Neural cell (in vitro differentiated cells): Measurements from ENCODE around the gene CNOT3. TPM values are rescaled to one million over a fixed set of nuclear protein-coding genes. Genes with fewer than 3 reads are reported as not detected.
"Not testable (repeated sequence)": the region's sequence is repeated elsewhere in the genome, so short reads cannot be mapped to it uniquely, and the experiment has no call there.

Experiments
- H2AFZ ChIP-seq: fragments of 200-600, 300-800 bp; sonication (generic), shearing (Covaris generic); 2 replicates; pipeline ENCODE4 v1.6.0; 2014; ENCODE audit warnings: low read depth, mild to moderate bottlenecking, antibody characterized with exemption, low read length, moderate library complexity
- H3F3A ChIP-seq: fragments of 200-600 bp; shearing (Covaris generic); 2 replicates; pipeline ENCODE4 v1.6.1; 2016; ENCODE audit warnings: mild to moderate bottlenecking, moderate library complexity, mixed read lengths, antibody characterized with exemption, low read length; ENCODE audit not compliant: insufficient read depth, poor library complexity, severe bottlenecking
- H3K27ac ChIP-seq: fragments of 200-600, 300-800 bp; sonication (generic), shearing (Covaris generic); 2 replicates; pipeline ENCODE4 v1.5.1; 2014; ENCODE audit warnings: mild to moderate bottlenecking, low read length, moderate library complexity
- H3K27me3 ChIP-seq: fragments of 300-800, 200-600 bp; sonication (generic), shearing (Covaris generic); 2 replicates; pipeline ENCODE4 v1.6.0; 2014; ENCODE audit warnings: mild to moderate bottlenecking, low read depth, low read length, moderate library complexity; ENCODE audit not compliant: insufficient read depth
- H3K36me3 ChIP-seq: fragments of 300-800, 200-600 bp; sonication (generic), shearing (Covaris generic); 2 replicates; pipeline ENCODE4 v1.5.1; 2014; ENCODE audit warnings: mild to moderate bottlenecking, antibody characterized with exemption, low read length, moderate library complexity; ENCODE audit not compliant: insufficient read depth
- H3K4me2 ChIP-seq: fragments of 300-800, 200-600 bp; sonication (generic), shearing (Covaris generic); 2 replicates; pipeline ENCODE4 v1.6.0; 2014; ENCODE audit warnings: mild to moderate bottlenecking, low read length
- H3K4me3 ChIP-seq: fragments of 300-800, 200-600 bp; sonication (generic), shearing (Covaris generic); 2 replicates; pipeline ENCODE4 v1.5.1; 2014; ENCODE audit warnings: mild to moderate bottlenecking, low read length, moderate library complexity
- H3K79me2 ChIP-seq: fragments of 200-600 bp; shearing (Covaris generic); replicated peaks from 2 replicates; pipeline ENCODE4 v1.6.0; 2014; ENCODE audit warnings: mild to moderate bottlenecking, low read length, moderate library complexity; ENCODE audit not compliant: insufficient read depth
- H3K9ac ChIP-seq: fragments of 300-800, 200-600 bp; sonication (generic), shearing (Covaris generic); 2 replicates; pipeline ENCODE4 v1.6.1; 2016; ENCODE audit warnings: mild to moderate bottlenecking, low read length, mixed read lengths
- H3K9me2 ChIP-seq: fragments of 200-600 bp; shearing (Covaris generic); 2 replicates; pipeline ENCODE4 v1.6.1; 2016; ENCODE audit warnings: mild to moderate bottlenecking, low read length, mixed read lengths; ENCODE audit not compliant: insufficient read depth
- H3K9me3 ChIP-seq: fragments of 200-600, 300-800 bp; sonication (generic), shearing (Covaris generic); 2 replicates; pipeline ENCODE4 v1.6.1; 2016; ENCODE audit warnings: mild to moderate bottlenecking, mixed run types, low read length, moderate library complexity, mixed read lengths
- H4K20me1 ChIP-seq: fragments of 200-600 bp; shearing (Covaris generic); 2 replicates; pipeline ENCODE4 v1.6.1; 2016; ENCODE audit warnings: mild to moderate bottlenecking, mixed run types; ENCODE audit not compliant: insufficient read depth
- EP300 ChIP-seq: fragments of 450-650 bp; conservative IDR thresholded peaks from 2 replicates; pipeline ENCODE4 v1.6.1; 2014; ENCODE audit warnings: antibody characterized with exemption, mild to moderate bottlenecking, moderate library complexity; ENCODE audit not compliant: poor library complexity, severe bottlenecking
- EZH2 ChIP-seq: fragments of 200-600, 300-800 bp; shearing (Covaris generic), sonication (generic); IDR thresholded peaks from 2 replicates; pipeline ENCODE4 v1.6.1; 2014; ENCODE audit warnings: antibody characterized with exemption, low read length, borderline replicate concordance, mild to moderate bottlenecking; ENCODE audit not compliant: insufficient read depth, poor library complexity, severe bottlenecking
- MXI1 ChIP-seq: fragments of 450-650 bp; conservative IDR thresholded peaks from 2 replicates; pipeline ENCODE4 v1.6.1; 2014; ENCODE audit warnings: antibody characterized with exemption, mild to moderate bottlenecking; ENCODE audit not compliant: poor library complexity, severe bottlenecking
- POLR2AphosphoS5 ChIP-seq: IDR thresholded peaks from 2 replicates; pipeline ENCODE4 v1.6.1; 2012
- RAD21 ChIP-seq: fragments of 450-650 bp; conservative IDR thresholded peaks from 2 replicates; pipeline ENCODE4 v1.6.1; 2014; ENCODE audit warnings: antibody characterized with exemption, mild to moderate bottlenecking, moderate library complexity
- SMC3 ChIP-seq: fragments of 450-650 bp; conservative IDR thresholded peaks from 2 replicates; pipeline ENCODE4 v1.6.1; 2014; ENCODE audit warnings: antibody characterized with exemption, mild to moderate bottlenecking, moderate library complexity; ENCODE audit not compliant: poor library complexity
- TAF1 ChIP-seq: IDR thresholded peaks from 2 replicates; pipeline ENCODE4 v1.6.1; 2012; ENCODE audit warnings: low read depth
- polyA plus RNA-seq: library from polyadenylated mRNA; depleted of rRNA; stranded (reverse); fragments of >200 nt; gene quantifications from 2 replicates; pipeline ENCODE4 v1.2.3, GENCODE V29; 2014
- TF ChIP-seq, protein P1 (sequence below): fragments of 450-650 bp; IDR thresholded peaks from 2 replicates; pipeline ENCODE4 v1.5.1; 2014; ENCODE audit warnings: antibody characterized with exemption, mild to moderate bottlenecking, moderate library complexity; ENCODE audit not compliant: poor library complexity, severe bottlenecking
- TF ChIP-seq, protein P2 (sequence below): IDR thresholded peaks from 2 replicates; pipeline ENCODE4 v1.6.1; 2012; ENCODE audit warnings: borderline replicate concordance

The CNOT3 gene
- polyA plus RNA-seq, 1 donor from 2014 or later = 7.6 TPM

DNA sequence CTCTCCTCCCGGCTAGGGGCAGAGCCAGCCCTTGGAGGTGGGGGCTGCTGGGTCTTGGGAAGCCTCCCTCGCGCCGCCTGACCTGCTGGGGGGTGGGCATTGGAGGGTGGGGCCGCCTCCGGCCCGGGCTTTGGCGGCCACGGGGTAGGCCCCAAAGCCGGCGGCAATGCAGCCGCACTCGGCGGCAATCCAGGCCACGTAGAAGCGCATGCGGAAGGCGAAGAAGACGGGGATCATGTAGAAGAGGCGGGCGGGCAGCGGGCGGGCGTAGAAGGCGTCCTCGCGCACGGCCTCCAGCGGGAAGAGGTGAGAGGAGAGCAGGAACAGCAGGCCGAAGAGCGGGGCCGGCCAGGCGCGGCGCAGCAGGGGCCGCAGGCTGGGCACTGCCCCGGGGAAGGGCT lies 43.1 kb downstream of the CNOT3 start:
- Histone ChIP-seq H3K36me3 (no peaks in the 10 kb centered on the region), H2AFZ (no peak overlapping the region), H3K4me3 (peak overlapping the region; percentile 61), H3K27ac (peak overlapping the region; percentile 93), H3K9me2 (no peaks in the 10 kb centered on the region), H3K9ac (peak overlapping the region; percentile 70), H3K27me3 (no peaks in the 10 kb centered on the region), H3K9me3 (no peaks in the 10 kb centered on the region), H3F3A (no peaks in the 10 kb centered on the region), H4K20me1 (no peaks in the 10 kb centered on the region), H3K79me2 (no peaks in the 10 kb centered on the region), H3K4me2 (peak overlapping the region; percentile 51)
- TF ChIP-seq, protein P1, sequence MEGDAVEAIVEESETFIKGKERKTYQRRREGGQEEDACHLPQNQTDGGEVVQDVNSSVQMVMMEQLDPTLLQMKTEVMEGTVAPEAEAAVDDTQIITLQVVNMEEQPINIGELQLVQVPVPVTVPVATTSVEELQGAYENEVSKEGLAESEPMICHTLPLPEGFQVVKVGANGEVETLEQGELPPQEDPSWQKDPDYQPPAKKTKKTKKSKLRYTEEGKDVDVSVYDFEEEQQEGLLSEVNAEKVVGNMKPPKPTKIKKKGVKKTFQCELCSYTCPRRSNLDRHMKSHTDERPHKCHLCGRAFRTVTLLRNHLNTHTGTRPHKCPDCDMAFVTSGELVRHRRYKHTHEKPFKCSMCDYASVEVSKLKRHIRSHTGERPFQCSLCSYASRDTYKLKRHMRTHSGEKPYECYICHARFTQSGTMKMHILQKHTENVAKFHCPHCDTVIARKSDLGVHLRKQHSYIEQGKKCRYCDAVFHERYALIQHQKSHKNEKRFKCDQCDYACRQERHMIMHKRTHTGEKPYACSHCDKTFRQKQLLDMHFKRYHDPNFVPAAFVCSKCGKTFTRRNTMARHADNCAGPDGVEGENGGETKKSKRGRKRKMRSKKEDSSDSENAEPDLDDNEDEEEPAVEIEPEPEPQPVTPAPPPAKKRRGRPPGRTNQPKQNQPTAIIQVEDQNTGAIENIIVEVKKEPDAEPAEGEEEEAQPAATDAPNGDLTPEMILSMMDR = no peak
- no peak for TF ChIP-seq SMC3
- TF ChIP-seq RAD21 = no peak
- TF ChIP-seq, protein P2, sequence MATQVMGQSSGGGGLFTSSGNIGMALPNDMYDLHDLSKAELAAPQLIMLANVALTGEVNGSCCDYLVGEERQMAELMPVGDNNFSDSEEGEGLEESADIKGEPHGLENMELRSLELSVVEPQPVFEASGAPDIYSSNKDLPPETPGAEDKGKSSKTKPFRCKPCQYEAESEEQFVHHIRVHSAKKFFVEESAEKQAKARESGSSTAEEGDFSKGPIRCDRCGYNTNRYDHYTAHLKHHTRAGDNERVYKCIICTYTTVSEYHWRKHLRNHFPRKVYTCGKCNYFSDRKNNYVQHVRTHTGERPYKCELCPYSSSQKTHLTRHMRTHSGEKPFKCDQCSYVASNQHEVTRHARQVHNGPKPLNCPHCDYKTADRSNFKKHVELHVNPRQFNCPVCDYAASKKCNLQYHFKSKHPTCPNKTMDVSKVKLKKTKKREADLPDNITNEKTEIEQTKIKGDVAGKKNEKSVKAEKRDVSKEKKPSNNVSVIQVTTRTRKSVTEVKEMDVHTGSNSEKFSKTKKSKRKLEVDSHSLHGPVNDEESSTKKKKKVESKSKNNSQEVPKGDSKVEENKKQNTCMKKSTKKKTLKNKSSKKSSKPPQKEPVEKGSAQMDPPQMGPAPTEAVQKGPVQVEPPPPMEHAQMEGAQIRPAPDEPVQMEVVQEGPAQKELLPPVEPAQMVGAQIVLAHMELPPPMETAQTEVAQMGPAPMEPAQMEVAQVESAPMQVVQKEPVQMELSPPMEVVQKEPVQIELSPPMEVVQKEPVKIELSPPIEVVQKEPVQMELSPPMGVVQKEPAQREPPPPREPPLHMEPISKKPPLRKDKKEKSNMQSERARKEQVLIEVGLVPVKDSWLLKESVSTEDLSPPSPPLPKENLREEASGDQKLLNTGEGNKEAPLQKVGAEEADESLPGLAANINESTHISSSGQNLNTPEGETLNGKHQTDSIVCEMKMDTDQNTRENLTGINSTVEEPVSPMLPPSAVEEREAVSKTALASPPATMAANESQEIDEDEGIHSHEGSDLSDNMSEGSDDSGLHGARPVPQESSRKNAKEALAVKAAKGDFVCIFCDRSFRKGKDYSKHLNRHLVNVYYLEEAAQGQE = no peak
- TF ChIP-seq POLR2AphosphoS5 = no peak
- TF ChIP-seq MXI1 = no peak
- TF ChIP-seq EZH2 = no peak
- TF ChIP-seq TAF1 = no peak
- no peak for TF ChIP-seq EP300

DNA sequence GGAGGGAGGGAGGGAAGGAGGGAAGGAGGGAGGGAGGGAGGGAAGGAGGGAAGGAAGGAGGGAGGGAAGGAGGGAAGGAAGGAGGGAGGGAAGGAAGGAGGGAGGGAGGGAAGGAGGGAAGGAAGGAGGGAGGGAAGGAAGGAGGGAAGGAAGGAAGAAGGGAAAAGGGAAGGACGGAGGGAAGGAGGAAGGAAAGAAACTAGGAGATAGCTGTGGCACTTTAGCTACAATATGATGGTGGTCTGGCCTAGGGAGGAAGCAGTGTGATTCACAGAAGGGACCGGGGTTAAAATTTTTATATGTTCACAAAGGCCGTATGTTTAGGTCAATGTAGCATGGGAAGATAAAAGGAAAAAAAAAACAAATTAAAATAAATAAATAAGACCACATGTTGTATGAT lies 44.3 kb downstream of the CNOT3 start:
- not testable (repeated sequence) for H3K79me2 ChIP-seq, H3K27me3 ChIP-seq, H2AFZ ChIP-seq, H3K9me2 ChIP-seq, H3K9ac ChIP-seq, H3K27ac ChIP-seq, H4K20me1 ChIP-seq, H3K9me3 ChIP-seq, H3F3A ChIP-seq, H3K36me3 ChIP-seq, H3K4me3 ChIP-seq, H3K4me2 ChIP-seq

DNA sequence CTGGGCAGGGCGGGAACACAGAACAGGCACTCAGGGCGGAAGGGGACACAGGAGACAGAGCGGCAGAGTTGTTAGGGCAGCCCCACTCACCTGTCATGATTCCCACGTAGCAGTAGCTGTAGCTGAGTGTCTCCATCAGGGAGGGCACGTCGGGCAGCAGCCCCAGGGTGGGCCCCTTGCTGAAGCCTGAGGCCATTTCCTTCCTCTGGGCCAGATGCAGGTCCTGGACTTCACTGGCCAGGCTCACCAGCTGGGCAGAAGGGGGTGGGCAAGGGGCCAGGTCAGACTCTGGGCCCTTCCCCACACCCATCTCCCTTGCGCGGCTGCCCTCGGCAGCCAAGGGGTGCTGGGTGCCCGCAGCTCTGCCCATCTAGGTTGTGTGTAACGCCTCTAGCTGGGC lies 45.9 kb downstream of the CNOT3 start:
- no peak overlapping the region for H3K4me3 ChIP-seq
- H4K20me1 ChIP-seq = no peaks in the 10 kb centered on the region
- no peaks in the 10 kb centered on the region for H3K36me3 ChIP-seq
- H3K27ac ChIP-seq = no peak overlapping the region
- no peak for TF ChIP-seq EZH2
- TF ChIP-seq EP300 = no peak
- TF ChIP-seq TAF1 = no peak
- no peak for TF ChIP-seq MXI1
- TF ChIP-seq, protein P1 = no peak
- H3K79me2 ChIP-seq = peaks cover 6% of the 10 kb centered on the region
- H3K9ac ChIP-seq = no peak overlapping the region
- no peaks in the 10 kb centered on the region for H3F3A ChIP-seq
- no peaks in the 10 kb centered on the region for H3K9me2 ChIP-seq
- no peaks in the 10 kb centered on the region for H3K9me3 ChIP-seq
- no peak overlapping the region for H2AFZ ChIP-seq
- no peak overlapping the region for H3K4me2 ChIP-seq
- H3K27me3 ChIP-seq = no peaks in the 10 kb centered on the region
